Tibial nerve (tissue), 3 donors: Measurements from ENCODE around the gene TSHZ2.

Source experiments
- POLR2A ChIP-seq, 2 donors: fragments of 450-650 bp; IDR thresholded peaks; one replicate each; pipeline ENCODE4 v1.6.1; 2017; ENCODE audit warnings: antibody characterized with exemption in 2 of 2, mild to moderate bottlenecking in 2 of 2, moderate library complexity in 2 of 2
- TF ChIP-seq, protein P1 (sequence below), 5 experiments: fragments of 200-600 bp in 3 of 5; fragments of 450-650 bp in 2 of 5; sonication (generic) in 3 of 5; IDR thresholded peaks; one replicate each; pipeline ENCODE4 v1.5.1; 2016 to 2019; ENCODE audit warnings: antibody characterized with exemption in 5 of 5, mild to moderate bottlenecking in 3 of 5, moderate library complexity in 2 of 5

DNA sequence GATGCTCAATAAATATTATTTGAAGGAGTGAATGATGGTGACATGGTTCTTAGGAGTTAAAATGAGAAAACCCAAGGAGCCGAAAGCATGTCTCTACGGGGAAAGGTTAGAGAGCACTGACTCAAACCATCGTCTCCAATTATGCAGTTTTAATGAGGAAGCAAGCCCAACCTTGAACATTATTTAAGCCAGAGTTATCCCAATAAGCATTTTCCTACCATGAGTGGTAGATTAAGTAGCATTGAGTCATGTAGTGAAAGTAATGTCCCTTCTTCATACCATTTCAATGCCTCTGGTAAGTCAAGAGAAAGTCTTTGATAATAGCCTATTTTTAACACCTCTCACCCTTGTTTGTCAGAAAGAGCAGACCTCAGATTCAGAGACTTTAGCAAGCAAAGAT lies 13.5 kb downstream of the TSHZ2 start:
- no peak for TF ChIP-seq POLR2A (IDR thresholded peaks at IDR 0.05)
- TF ChIP-seq, protein P1, sequence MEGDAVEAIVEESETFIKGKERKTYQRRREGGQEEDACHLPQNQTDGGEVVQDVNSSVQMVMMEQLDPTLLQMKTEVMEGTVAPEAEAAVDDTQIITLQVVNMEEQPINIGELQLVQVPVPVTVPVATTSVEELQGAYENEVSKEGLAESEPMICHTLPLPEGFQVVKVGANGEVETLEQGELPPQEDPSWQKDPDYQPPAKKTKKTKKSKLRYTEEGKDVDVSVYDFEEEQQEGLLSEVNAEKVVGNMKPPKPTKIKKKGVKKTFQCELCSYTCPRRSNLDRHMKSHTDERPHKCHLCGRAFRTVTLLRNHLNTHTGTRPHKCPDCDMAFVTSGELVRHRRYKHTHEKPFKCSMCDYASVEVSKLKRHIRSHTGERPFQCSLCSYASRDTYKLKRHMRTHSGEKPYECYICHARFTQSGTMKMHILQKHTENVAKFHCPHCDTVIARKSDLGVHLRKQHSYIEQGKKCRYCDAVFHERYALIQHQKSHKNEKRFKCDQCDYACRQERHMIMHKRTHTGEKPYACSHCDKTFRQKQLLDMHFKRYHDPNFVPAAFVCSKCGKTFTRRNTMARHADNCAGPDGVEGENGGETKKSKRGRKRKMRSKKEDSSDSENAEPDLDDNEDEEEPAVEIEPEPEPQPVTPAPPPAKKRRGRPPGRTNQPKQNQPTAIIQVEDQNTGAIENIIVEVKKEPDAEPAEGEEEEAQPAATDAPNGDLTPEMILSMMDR (IDR thresholded peaks at IDR 0.05), result no peak
